KOPT-K1 (cell line): ENCODE data around the gene SKAP1.
"Not testable (repeated sequence)": the region's sequence is repeated elsewhere in the genome, so short reads cannot be mapped to it uniquely, and the experiment has no call there.

Experiments used
- H3K27ac ChIP-seq: fragments of 200-600 bp; sonication (generic); 2 replicates; pipeline ENCODE4 v1.5.1; 2016; ENCODE audit warnings: antibody characterized with exemption, mild to moderate bottlenecking, low read depth, low read length; ENCODE audit not compliant: poor library complexity, severe bottlenecking
- H3K36me3 ChIP-seq: fragments of 200-600 bp; sonication (generic); 2 replicates; pipeline ENCODE4 v1.5.1; 2017; ENCODE audit warnings: antibody characterized with exemption, mild to moderate bottlenecking, low read length, moderate library complexity; ENCODE audit not compliant: insufficient read depth
- H3K9me3 ChIP-seq: fragments of 200-600 bp; sonication (generic); 2 replicates; pipeline ENCODE4 v1.5.1; 2017; ENCODE audit warnings: antibody characterized with exemption, low read length, mild to moderate bottlenecking; ENCODE audit not compliant: insufficient read depth, poor library complexity, severe bottlenecking

The SKAP1 gene

DNA sequence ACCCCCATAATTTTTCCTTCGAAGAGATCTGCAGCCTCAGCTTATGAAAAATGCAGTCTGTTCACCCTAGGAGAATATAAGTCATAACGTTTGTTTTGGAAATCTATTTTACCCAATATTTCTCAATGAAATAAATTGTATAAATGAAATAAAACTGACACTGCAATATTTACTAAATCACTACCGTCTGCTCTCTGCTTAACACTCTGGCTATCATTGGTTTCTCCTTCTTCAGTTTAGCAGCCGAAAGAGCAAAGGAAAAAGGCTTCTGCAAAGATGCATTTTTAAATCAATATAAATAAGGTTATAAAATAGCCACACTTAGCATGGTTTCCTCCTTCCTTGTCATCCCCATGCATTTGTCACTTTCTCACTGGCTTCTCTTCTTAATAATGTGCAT lies 174.3 kb downstream of the SKAP1 start:
- H3K9me3 ChIP-seq, result no peaks in the 10 kb centered on the region
- H3K27ac ChIP-seq, result no peak overlapping the region
- H3K36me3 ChIP-seq, result peaks cover 4% of the 10 kb centered on the region; the same call in 1 of the 2 replicates

DNA sequence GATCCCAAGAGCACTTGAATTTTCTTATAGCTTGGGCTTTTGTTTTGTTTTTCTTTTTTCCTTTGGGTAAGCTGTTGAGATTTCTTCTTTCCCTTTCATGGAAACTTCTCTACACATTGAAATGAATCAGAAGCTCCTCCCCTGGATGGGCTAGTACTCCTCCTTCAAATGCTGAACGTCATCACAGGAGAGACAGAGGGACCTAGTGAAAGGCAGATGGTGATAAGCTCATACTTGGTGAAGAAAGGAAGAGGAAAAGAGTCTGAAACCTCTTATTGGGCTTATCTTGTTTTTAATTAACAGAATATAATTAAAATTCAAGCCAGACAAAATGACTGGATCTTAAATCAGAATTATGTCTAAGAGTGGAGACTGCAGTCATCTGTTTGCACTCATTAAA lies 175.1 kb downstream of the SKAP1 start:
- H3K27ac ChIP-seq, result no peak overlapping the region
- H3K36me3 ChIP-seq, result peaks cover 4% of the 10 kb centered on the region; the same call in 1 of the 2 replicates
- H3K9me3 ChIP-seq, result no peaks in the 10 kb centered on the region

DNA sequence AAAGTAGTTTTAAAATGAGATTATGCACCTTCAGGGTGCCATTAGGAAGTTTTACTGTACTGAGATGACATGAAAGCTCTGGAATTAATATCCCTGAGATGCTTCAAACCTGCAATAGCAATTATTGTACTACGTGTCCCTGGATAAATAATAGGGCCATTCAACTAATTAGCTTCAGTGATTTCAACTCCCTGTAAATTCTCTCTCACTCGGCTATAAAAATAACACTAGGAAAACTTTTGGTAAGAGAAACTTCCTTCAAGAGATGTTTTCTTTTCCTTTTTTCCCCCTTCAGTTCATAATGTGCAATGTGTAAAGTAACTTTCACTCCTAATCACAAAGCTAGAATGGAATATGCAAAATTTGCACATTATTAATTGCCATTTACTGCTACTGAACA lies 176.0 kb downstream of the SKAP1 start:
- no peak overlapping the region for H3K27ac ChIP-seq
- no peaks in the 10 kb centered on the region for H3K9me3 ChIP-seq
- H3K36me3 ChIP-seq, result peaks cover 4% of the 10 kb centered on the region; the same call in 1 of the 2 replicates

DNA sequence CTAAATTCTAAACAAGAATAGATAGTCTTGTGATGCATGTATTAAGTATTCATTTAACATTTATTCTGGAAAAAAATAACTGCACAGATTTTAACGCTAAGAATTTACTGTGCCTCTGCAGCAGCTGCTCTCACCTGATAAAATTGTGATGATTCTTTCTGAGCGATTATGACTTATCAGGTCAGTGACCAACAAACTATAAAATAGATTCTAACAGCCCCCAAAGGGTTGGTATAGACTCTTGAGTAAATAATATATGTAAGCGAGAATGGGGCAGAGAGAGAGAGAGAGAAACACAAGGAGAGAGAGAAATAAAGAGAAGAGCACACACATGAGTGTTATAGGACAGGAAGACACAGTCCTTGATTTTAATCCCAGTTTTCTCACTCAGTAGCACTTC lies 178.1 kb downstream of the SKAP1 start:
- Histone ChIP-seq H3K9me3 (no peaks in the 10 kb centered on the region), H3K36me3 (no peaks in the 10 kb centered on the region), H3K27ac (no peak overlapping the region)

DNA sequence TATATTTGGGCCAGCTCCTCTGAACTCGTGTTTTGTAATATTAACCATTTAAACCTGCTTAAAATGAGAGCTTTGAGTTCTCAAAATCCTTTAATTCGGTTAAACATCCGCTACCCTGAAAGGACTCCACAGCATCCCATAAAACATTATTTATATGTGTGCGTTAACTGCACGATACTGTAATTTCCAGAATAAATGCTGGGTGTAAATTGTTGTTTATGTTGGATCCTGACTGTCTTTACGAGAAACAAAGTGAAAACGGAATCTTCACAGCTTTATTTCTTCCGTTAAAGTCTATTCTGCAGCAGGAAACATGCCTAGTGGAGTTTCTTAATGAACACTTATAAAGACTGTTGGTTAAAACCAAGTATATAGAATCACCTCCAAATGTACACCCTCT lies 179.1 kb downstream of the SKAP1 start:
- no peak overlapping the region for H3K27ac ChIP-seq

DNA sequence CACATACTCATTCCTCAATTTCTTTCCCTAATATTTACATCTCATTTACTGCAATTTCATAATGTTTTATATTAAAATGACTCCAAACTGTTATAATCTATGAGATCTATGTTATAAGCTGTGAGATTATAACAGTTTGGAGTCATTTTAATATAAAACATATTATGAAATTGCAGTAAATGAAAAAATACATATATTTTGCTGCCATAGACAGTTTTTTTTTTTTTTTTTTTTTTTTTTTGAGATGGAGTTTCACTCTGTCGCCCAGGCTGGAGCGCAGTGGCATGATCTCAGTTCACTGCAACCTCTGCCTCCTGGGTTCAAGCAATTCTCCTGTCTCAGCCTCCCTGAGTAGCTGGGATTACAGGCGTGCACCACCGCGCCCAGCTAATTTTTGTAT lies 180.0 kb downstream of the SKAP1 start:
- not testable (repeated sequence) for H3K9me3 ChIP-seq, H3K27ac ChIP-seq, H3K36me3 ChIP-seq

More for the DNA sequence above, 179.1 kb downstream of the SKAP1 start:
- no peaks in the 10 kb centered on the region for H3K9me3 ChIP-seq
- H3K36me3 ChIP-seq, result no peaks in the 10 kb centered on the region

DNA sequence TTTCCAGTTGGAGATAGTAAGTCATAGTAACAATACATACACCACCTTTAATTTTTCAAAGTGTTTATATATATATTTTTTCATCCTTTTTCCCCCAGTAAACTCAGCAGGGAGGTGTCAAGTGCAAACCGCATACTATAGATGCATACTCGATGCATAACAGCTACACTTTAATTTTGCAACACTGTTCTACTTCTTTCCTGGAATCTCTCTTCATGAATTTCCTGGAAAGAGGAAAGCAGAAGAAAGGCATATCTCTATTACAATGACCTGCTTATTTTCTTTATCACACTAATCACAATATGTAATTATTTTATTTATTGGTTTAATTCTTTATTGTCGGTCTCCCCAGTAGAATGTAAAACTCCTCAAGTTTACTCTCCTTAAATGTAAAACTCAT lies 182.4 kb downstream of the SKAP1 start:
- no peaks in the 10 kb centered on the region for H3K36me3 ChIP-seq
- no peaks in the 10 kb centered on the region for H3K9me3 ChIP-seq
- H3K27ac ChIP-seq, result no peak overlapping the region

DNA sequence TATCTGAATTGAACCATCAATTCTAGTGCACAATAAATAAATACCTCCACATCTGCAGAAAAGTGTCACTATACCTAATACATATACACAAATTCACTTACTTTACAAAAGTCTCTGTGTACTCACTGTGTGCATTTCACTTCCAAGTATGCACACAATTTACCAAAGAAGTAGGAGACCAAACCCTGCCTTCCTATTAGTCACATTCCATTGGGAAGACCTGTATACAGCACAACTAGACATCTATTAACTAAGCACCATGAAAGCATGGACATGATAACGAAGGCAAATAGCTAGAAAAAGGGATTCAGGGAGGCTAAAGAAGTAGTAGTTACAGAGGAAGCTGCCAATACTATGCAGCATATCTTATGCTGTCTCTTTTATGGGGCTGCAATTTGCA lies 183.0 kb downstream of the SKAP1 start:
- H3K9me3 ChIP-seq, result no peaks in the 10 kb centered on the region
- no peak overlapping the region for H3K27ac ChIP-seq
- no peaks in the 10 kb centered on the region for H3K36me3 ChIP-seq

DNA sequence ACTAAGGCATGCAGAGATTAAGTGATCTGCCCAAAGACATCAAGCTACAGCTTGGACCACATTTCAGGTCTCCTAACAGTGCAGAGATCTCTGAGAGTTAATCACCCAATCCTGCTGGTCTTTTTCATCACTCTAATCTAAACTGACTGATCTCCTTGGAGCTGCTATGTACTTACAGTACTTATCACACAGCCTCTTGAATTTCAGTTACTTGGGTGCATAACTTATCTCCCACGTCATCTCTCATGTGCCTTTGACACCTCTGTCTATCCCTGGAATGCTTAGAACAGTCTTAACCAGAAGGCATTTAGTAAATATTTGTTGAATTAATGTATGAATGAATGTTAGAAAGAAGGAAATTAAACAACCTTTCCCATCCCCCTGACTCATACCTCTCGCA lies 183.4 kb downstream of the SKAP1 start:
- H3K27ac ChIP-seq, result no peak overlapping the region
- no peaks in the 10 kb centered on the region for H3K36me3 ChIP-seq
- no peaks in the 10 kb centered on the region for H3K9me3 ChIP-seq

DNA sequence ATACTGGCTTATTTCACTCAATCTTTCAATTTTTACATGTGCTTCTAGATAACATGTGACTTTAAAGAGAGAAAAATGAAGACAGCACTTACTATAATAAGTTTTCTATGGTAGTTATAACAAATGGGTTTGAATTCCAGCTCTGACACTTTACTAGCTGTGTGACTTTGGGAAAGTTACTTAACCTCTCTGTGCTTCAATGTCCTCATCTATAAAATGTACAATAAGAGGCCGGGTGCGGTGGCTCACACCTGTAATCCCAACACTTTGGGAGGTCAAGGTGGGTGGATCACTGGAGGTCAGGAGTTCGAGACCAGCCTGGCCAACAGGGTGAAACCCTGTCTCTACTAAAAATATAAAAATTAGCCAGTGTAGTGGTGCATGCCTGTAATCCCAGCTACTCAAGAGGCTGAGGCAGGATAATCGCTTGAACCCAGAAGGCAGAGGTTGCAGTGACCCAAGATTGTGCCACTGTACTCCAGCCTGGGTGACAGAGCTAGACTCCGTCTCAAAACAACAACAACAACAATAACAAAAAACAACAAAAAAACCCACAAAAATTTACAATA lies 184.5 kb downstream of the SKAP1 start:
- not testable (repeated sequence) for H3K27ac ChIP-seq, H3K36me3 ChIP-seq, H3K9me3 ChIP-seq

DNA sequence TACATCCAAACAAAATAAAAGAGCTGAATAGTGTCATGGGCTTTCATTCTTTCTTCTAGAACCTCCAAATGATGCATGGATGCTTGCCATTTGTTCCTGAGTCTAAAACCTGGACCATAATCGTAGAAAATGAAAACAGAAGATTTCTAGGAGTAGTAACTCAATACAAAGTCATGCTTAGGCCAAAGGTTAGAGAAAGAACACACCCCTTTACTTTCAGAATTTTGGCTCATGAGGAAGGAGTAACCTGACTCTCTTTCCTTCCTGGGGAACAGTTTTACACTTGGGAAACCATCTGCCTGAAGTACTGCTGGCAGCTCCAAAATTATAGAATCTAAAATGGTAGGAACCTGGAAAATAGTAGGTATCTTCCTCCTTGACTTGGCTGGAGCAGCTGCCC lies 185.2 kb downstream of the SKAP1 start:
- Histone ChIP-seq H3K36me3 (no peaks in the 10 kb centered on the region), H3K27ac (no peak overlapping the region), H3K9me3 (no peaks in the 10 kb centered on the region)

DNA sequence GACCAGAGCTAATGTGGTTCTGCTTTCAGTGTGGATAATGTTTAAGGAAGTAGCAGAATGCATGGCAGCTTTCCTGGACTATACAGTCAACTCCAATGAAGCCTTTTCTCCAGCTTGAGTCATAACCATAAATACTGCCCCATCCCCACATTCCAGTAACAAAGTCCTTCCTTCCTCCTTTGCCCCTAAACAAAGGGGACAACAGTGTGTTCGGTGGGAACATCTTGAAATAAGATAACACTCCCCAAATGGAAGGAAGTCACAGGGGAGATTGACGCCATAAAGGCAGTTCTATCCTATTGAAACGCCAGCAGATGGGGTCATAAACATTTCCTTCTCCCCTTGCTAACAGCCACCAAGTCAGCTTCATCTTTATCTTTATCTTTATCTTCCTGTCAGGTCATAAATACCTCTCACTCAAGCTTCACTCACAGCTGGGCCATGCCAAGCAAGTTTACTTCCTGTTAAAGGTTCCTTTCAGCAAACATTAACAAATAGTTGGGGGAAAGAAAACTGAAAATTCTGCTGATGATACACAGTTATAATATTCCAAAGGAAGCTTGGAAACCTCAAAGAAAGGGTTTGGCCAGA lies 185.8 kb downstream of the SKAP1 start:
- Histone ChIP-seq H3K36me3 (no peaks in the 10 kb centered on the region), H3K27ac (peak overlapping the region; percentile 5), H3K9me3 (no peaks in the 10 kb centered on the region)

DNA sequence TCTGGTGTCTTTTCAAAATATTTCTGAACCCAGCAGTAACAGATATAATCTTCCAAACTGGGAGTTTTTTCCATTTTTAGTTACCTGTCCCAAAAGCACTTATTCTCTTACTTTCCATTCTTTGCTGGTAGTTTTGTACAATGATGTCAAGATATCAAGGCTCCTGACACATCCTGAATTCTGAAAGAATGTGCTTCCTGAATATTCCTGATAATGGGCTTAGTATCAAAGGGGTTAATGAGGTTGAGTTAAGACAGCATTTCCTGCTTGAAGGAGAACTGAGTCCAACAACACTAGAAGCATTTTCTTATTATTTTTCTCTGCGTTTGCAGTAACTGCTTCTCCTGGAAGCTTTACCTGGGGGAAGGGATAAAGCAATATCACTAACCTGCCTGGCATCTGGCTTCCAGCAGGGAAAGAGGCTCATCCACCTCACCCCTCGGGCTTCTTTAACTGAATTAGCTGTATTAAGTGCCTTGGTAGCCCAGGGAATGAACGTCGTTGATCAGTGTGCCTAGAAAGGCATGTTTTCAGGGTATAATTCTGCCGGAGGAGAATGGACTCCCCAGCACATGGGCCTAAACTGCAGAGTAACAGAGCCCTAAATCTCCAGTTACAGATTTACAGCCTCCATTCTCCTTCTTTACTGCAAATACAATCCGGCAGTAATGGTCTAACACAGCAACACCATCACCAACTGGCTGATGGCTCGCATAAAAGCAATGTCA lies 188.1 kb downstream of the SKAP1 start:
- Histone ChIP-seq H3K27ac (no peak overlapping the region), H3K9me3 (no peaks in the 10 kb centered on the region), H3K36me3 (no peaks in the 10 kb centered on the region)

DNA sequence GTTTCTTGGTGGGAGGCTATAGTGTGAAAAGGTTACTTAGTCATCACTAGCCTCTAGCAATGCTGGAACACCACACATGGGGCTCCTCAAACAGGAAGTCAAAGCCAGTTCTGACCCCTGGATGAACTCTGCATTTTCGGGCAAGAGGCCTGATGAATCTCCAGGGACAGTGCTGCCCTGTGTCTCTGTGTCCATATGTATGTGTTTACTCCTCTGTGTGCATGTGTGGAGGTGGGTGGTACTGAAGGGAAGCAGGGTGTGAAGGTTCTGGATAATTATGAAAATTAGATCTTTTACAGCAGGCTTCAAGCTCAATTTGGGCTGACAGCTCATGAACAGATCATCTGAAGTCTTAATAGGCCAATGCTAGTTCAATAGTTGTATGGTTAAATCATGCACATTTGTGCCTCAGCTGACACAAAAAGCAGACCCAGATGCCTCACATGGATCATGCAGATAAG lies 188.9 kb downstream of the SKAP1 start:
- Histone ChIP-seq H3K27ac (no peak overlapping the region), H3K9me3 (no peaks in the 10 kb centered on the region)

DNA sequence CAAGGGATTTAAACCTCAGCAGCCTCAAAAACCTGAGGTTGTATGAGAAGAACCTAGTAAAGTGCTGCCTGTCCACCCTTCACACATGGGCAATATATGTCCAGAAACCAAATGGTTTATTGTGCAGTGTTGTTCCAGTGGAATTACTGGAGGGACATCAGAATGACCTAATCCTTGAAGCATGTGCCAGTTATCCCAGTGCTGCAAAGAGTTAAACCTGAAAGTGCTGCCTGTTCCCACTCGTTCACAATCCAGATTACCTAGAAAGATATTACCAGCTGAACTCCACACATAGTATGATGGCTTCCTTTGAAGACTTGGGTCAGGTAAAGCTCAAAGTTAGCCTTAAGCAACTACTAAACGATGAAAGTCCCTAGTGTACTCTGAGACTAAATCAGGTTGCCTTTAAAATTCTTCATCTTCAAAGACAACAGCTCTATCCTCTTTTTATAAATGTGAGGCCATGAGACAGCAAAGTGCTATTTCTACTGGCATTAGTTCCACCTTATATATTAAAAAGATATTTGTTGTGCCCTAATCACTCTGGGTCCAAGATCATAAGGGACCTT lies 189.4 kb downstream of the SKAP1 start:
- Histone ChIP-seq H3K9me3 (no peaks in the 10 kb centered on the region), H3K36me3 (no peaks in the 10 kb centered on the region), H3K27ac (no peak overlapping the region)

More for the DNA sequence above, 188.9 kb downstream of the SKAP1 start:
- H3K36me3 ChIP-seq, result no peaks in the 10 kb centered on the region
